ENCODE data around the gene GRIK3. TPM values are rescaled to one million over a fixed set of nuclear protein-coding genes. Genes with fewer than 3 reads are reported as not detected.

The GRIK3 gene
- polyA plus RNA-seq, 2 of the 4 experiments (the other 2 are of a cell fraction), result not detected

DNA sequence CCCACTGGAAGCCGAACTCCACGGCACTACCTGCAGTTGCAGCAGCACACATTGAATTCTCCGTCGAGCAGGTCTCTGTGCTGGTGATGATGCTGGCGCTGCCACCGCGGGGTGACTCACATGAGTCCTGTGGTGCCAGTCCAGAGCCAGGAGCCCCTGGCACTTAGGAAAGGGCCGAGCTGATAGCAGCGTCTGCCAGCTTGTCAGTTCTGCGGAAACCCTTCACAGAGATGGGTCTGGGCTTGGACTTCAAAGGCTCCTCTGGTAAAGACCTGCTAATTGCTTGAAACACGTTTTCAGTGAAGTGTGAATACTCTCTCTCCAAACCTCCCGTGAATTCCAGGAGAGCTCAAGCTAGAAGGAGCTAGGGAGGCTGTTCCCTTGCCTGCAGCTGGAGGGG, 92.2 kb downstream of the GRIK3 start:
- CTCF ChIA-PET, result no interaction called here
- Histone ChIP-seq H3K4me3 (no peak overlapping the region), H3K4me1 (no peaks in the 10 kb centered on the region), H3K9me3 (no peaks in the 10 kb centered on the region), H3K27ac (no peak overlapping the region), H3K4me2 (no peak overlapping the region)
- DNase-seq (ENCODE audit: low read depth in 1 of 2, low spot score in 1 of 2), result no peak
- POLR2A ChIA-PET, result no interaction called here
- TF ChIP-seq, protein P1, sequence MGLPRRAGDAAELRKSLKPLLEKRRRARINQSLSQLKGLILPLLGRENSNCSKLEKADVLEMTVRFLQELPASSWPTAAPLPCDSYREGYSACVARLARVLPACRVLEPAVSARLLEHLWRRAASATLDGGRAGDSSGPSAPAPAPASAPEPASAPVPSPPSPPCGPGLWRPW (IDR thresholded peaks at IDR 0.05), result no peak
- no peak for TF ChIP-seq ZC3H11A (IDR thresholded peaks at IDR 0.05)
- TF ChIP-seq PHF8 (IDR thresholded peaks at IDR 0.05; ENCODE audit: borderline replicate concordance, low read depth), result no peak
- TF ChIP-seq, protein P2, sequence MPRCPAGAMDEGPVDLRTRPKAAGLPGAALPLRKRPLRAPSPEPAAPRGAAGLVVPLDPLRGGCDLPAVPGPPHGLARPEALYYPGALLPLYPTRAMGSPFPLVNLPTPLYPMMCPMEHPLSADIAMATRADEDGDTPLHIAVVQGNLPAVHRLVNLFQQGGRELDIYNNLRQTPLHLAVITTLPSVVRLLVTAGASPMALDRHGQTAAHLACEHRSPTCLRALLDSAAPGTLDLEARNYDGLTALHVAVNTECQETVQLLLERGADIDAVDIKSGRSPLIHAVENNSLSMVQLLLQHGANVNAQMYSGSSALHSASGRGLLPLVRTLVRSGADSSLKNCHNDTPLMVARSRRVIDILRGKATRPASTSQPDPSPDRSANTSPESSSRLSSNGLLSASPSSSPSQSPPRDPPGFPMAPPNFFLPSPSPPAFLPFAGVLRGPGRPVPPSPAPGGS (IDR thresholded peaks at IDR 0.05), result no peak
- TF ChIP-seq HOXB5 (CRISPR knock-in tag; IDR thresholded peaks at IDR 0.05), result no peak
- TF ChIP-seq HDAC2 (IDR thresholded peaks at IDR 0.05), result no peak
- no peak for TF ChIP-seq REST (IDR thresholded peaks at IDR 0.05)
- TF ChIP-seq KDM1A (IDR thresholded peaks at IDR 0.05; ENCODE audit: low read depth), result no peak
- no peak for TF ChIP-seq RNF2 (IDR thresholded peaks at IDR 0.05; ENCODE audit: borderline replicate concordance, low read depth)
- no peak for TF ChIP-seq POLR2AphosphoS2 (conservative IDR thresholded peaks at IDR 0.05; ENCODE audit: low read length)
- TF ChIP-seq CTCF (IDR thresholded peaks at IDR 0.05), result no peak
- no peak for TF ChIP-seq HEYL (CRISPR knock-in tag; IDR thresholded peaks at IDR 0.05)
- no peak for ATAC-seq
- 0% methylated on average over 2 of the region's 12 CpGs for WGBS (ENCODE audit: missing lambda C conversion rate)
- no peak for FAIRE-seq

- TF ChIP-seq, protein P1 (IDR thresholded peaks at IDR 0.05), result no peak
- TF ChIP-seq CBX8 (IDR thresholded peaks at IDR 0.05) (no peak), GATA3 (IDR thresholded peaks at IDR 0.05; ENCODE audit: borderline replicate concordance) (no peak), NFE2L2 (conservative IDR thresholded peaks at IDR 0.05; ENCODE audit: low read length) (no peak), RARB (CRISPR knock-in tag; IDR thresholded peaks at IDR 0.05) (no peak), BHLHE40 (IDR thresholded peaks at IDR 0.05; ENCODE audit: low read depth, low read length) (no peak), POLR2AphosphoS2 (conservative IDR thresholded peaks at IDR 0.05; ENCODE audit: low read length) (no peak), ZC3H11A (IDR thresholded peaks at IDR 0.05) (no peak), TP53 (CRISPR knock-in tag; IDR thresholded peaks at IDR 0.05) (no peak), REST (IDR thresholded peaks at IDR 0.05) (no peak)
- TF ChIP-seq, protein P3, sequence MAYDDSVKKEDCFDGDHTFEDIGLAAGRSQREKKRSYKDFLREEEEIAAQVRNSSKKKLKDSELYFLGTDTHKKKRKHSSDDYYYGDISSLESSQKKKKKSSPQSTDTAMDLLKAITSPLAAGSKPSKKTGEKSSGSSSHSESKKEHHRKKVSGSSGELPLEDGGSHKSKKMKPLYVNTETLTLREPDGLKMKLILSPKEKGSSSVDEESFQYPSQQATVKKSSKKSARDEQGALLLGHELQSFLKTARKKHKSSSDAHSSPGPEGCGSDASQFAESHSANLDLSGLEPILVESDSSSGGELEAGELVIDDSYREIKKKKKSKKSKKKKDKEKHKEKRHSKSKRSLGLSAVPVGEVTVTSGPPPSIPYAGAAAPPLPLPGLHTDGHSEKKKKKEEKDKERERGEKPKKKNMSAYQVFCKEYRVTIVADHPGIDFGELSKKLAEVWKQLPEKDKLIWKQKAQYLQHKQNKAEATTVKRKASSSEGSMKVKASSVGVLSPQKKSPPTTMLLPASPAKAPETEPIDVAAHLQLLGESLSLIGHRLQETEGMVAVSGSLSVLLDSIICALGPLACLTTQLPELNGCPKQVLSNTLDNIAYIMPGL (CRISPR knock-in tag; IDR thresholded peaks at IDR 0.05; ENCODE audit: borderline replicate concordance), result no peak
- TF ChIP-seq, protein P4, sequence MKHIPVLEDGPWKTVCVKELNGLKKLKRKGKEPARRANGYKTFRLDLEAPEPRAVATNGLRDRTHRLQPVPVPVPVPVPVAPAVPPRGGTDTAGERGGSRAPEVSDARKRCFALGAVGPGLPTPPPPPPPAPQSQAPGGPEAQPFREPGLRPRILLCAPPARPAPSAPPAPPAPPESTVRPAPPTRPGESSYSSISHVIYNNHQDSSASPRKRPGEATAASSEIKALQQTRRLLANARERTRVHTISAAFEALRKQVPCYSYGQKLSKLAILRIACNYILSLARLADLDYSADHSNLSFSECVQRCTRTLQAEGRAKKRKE (CRISPR knock-in tag; IDR thresholded peaks at IDR 0.05; ENCODE audit: low read depth), result no peak
- 0% methylated on average over 8 of the region's 8 CpGs for WGBS (ENCODE audit: missing lambda C conversion rate)
- ChIA-PET CTCF (no interaction called here), POLR2A (no interaction called here)
- Histone ChIP-seq H3K4me3 (no peak overlapping the region), H3K4me1 (no peaks in the 10 kb centered on the region), H3K9me3 (no peaks in the 10 kb centered on the region), H3K4me2 (no peak overlapping the region), H3K27ac (no peak overlapping the region)
- FAIRE-seq (no peak), DNase-seq (ENCODE audit: low read depth in 1 of 2, low spot score in 1 of 2) (no peak), ATAC-seq (no peak)
Measured at GRCh38 chr1:36941316-36941978, 92.9 kb downstream of the GRIK3 start.
